Mesenchymal stem cell (in vitro differentiated cells and primary cell): ENCODE measurements around the gene NYAP2.

Experiments used
- DNase-seq: peaks from one replicate; pipeline ENCODE4 v3.0.0-alpha.2; 2013
- H2AFZ ChIP-seq: one replicate; pipeline ENCODE4 v1.6.1; 2013; ENCODE audit warnings: low read depth, mild to moderate bottlenecking, control low read depth, inconsistent platforms, low read length, moderate library complexity
- H2AK5ac ChIP-seq: 2 replicates; pipeline ENCODE4 v1.6.1; 2013; ENCODE audit warnings: low read length, moderate library complexity, mild to moderate bottlenecking, inconsistent platforms; ENCODE audit not compliant: severe bottlenecking
- H2BK120ac ChIP-seq: one replicate; pipeline ENCODE4 v1.6.1; 2013; ENCODE audit warnings: low read depth, mild to moderate bottlenecking, inconsistent platforms, low read length, moderate library complexity
- H2BK12ac ChIP-seq, 2 experiments: one replicate each; pipeline ENCODE4 v1.6.1; 2013; ENCODE audit warnings: inconsistent platforms in 2 of 2, low read length in 2 of 2, mild to moderate bottlenecking in 2 of 2, moderate library complexity in 2 of 2, control low read depth in 1 of 2
- H2BK15ac ChIP-seq: one replicate; pipeline ENCODE4 v1.6.1; 2013; ENCODE audit warnings: mild to moderate bottlenecking, low read depth, inconsistent platforms; ENCODE audit not compliant: poor library complexity, severe bottlenecking
- H2BK5ac ChIP-seq: 2 replicates; pipeline ENCODE4 v1.6.1; 2013; ENCODE audit warnings: low read depth, mild to moderate bottlenecking, low read length, control low read depth, inconsistent platforms; ENCODE audit not compliant: poor library complexity, severe bottlenecking
- H3K14ac ChIP-seq, 2 experiments: one replicate each; pipeline ENCODE4 v1.6.1; 2013; ENCODE audit warnings: inconsistent platforms in 2 of 2, low read length in 2 of 2, control low read depth in 1 of 2, mild to moderate bottlenecking in 1 of 2, moderate library complexity in 1 of 2
- H3K18ac ChIP-seq, 2 experiments: one replicate each; pipeline ENCODE4 v1.6.1; 2013; ENCODE audit warnings: inconsistent platforms in 2 of 2, low read length in 2 of 2, control low read depth in 1 of 2, low read depth in 1 of 2, mild to moderate bottlenecking in 1 of 2
- H3K23ac ChIP-seq, 2 experiments: one replicate each; pipeline ENCODE4 v1.6.1; 2013; ENCODE audit warnings: inconsistent platforms in 2 of 2, low read length in 2 of 2, mild to moderate bottlenecking in 2 of 2, moderate library complexity in 2 of 2, control low read depth in 1 of 2
- H3K27ac ChIP-seq: 2 replicates; pipeline ENCODE4 v1.5.1; 2013; ENCODE audit warnings: mild to moderate bottlenecking, moderate library complexity, low read length, control low read depth, inconsistent platforms; ENCODE audit not compliant: poor library complexity, severe bottlenecking
- H3K27me3 ChIP-seq, 2 experiments: 2 replicates each; pipeline versions ENCODE4 v1.6.1 to v1.7.0; 2013; ENCODE audit warnings: low read length in 2 of 2, mild to moderate bottlenecking in 2 of 2, moderate library complexity in 2 of 2, control low read depth in 1 of 2, inconsistent platforms in 1 of 2; ENCODE audit not compliant: control insufficient read depth in 1 of 2, insufficient read depth in 1 of 2
- H3K36me3 ChIP-seq, 2 experiments: 2 replicates each; pipeline versions ENCODE4 v1.6.1 to v1.7.0; 2013; ENCODE audit warnings: low read length in 2 of 2, control low read depth in 1 of 2, inconsistent platforms in 1 of 2, low read depth in 1 of 2, mild to moderate bottlenecking in 1 of 2; ENCODE audit not compliant: insufficient read depth in 2 of 2, control insufficient read depth in 1 of 2
- H3K4ac ChIP-seq, 2 experiments: one replicate each; pipeline ENCODE4 v1.6.1; 2013; ENCODE audit warnings: inconsistent platforms in 2 of 2, low read length in 2 of 2, mild to moderate bottlenecking in 2 of 2, moderate library complexity in 2 of 2, control low read depth in 1 of 2, low read depth in 1 of 2
- H3K4me1 ChIP-seq: 2 replicates; pipeline ENCODE4 v1.6.1; 2013; ENCODE audit warnings: low read depth, low read length, control low read depth; ENCODE audit not compliant: control insufficient read depth, insufficient read depth
- H3K4me2 ChIP-seq: 2 replicates; pipeline ENCODE4 v1.6.1; 2013; ENCODE audit warnings: low read length, mild to moderate bottlenecking, inconsistent platforms; ENCODE audit not compliant: poor library complexity, severe bottlenecking
- H3K4me3 ChIP-seq, 2 experiments: 2 replicates each; pipeline versions ENCODE4 v1.5.1 to v1.7.0; 2013; ENCODE audit warnings: low read length in 2 of 2, mild to moderate bottlenecking in 2 of 2, control low read depth in 1 of 2, low read depth in 1 of 2; ENCODE audit not compliant: insufficient read depth in 1 of 2
- H3K79me1 ChIP-seq: replicated peaks from 2 replicates; pipeline ENCODE4 v1.6.1; 2013; ENCODE audit warnings: mild to moderate bottlenecking, control low read depth, low read length, inconsistent platforms; ENCODE audit not compliant: poor library complexity, severe bottlenecking
- H3K9ac ChIP-seq: 2 replicates; pipeline ENCODE4 v1.7.0; 2013; ENCODE audit warnings: mild to moderate bottlenecking, low read length, moderate library complexity
- H3K9me3 ChIP-seq: 2 replicates; pipeline ENCODE4 v1.7.0; 2013; ENCODE audit warnings: mild to moderate bottlenecking, low read length; ENCODE audit not compliant: control insufficient read depth
- H4K8ac ChIP-seq: one replicate; pipeline ENCODE4 v1.6.1; 2013; ENCODE audit warnings: inconsistent platforms, mild to moderate bottlenecking, low read length, moderate library complexity
- H4K91ac ChIP-seq: one replicate; pipeline ENCODE4 v1.6.1; 2013; ENCODE audit warnings: mild to moderate bottlenecking, low read length, inconsistent platforms
- WGBS: methylation state at CpG from one replicate; pipeline ENCODE4 v1.1.7; 2013; ENCODE audit warnings: mixed read lengths; 5-methylcytosine and 5-hydroxymethylcytosine counted together

Gene NYAP2

GRCh38 chr2:225615514-225615913 lies 216.0 kb downstream of the NYAP2 start:
- Histone ChIP-seq H3K27ac (no peak overlapping the region), H2BK120ac (no peak overlapping the region), H3K27me3 (no peaks in the 10 kb centered on the region), H3K4me1 (peaks cover 2% of the 10 kb centered on the region), H3K79me1 (no peaks in the 10 kb centered on the region), H3K23ac (no peak overlapping the region), H3K9ac (no peak overlapping the region), H3K4ac (no peak overlapping the region), H2BK15ac (no peak overlapping the region), H2AFZ (no peak overlapping the region), H3K14ac (peak overlapping the region in 1 of 2 experiments; percentile 55), H3K18ac (no peak overlapping the region), H2AK5ac (no peak overlapping the region), H2BK5ac (no peak overlapping the region), H3K4me2 (no peak overlapping the region), H4K91ac (no peak overlapping the region), H3K36me3 (no peaks in the 10 kb centered on the region), H2BK12ac (no peak overlapping the region), H3K4me3 (no peak overlapping the region), H4K8ac (no peak overlapping the region), H3K9me3 (no peaks in the 10 kb centered on the region)
- no peak for DNase-seq
- 69% methylated on average over 3 of the region's 3 CpGs for WGBS

GRCh38 chr2:225616372-225616771 lies 216.9 kb downstream of the NYAP2 start:
- no peaks in the 10 kb centered on the region for H3K27me3 ChIP-seq
- H2BK5ac ChIP-seq: no peak overlapping the region
- H3K14ac ChIP-seq: no peak overlapping the region
- no peaks in the 10 kb centered on the region for H3K9me3 ChIP-seq
- H3K4me2 ChIP-seq: no peak overlapping the region
- no peak overlapping the region for H3K4ac ChIP-seq
- no peak overlapping the region for H3K18ac ChIP-seq
- no peak for DNase-seq
- no peak overlapping the region for H2AK5ac ChIP-seq
- no peak overlapping the region for H3K9ac ChIP-seq
- no peak overlapping the region for H2BK15ac ChIP-seq
- no peak overlapping the region for H2BK120ac ChIP-seq
- H3K36me3 ChIP-seq: no peaks in the 10 kb centered on the region
- no peak overlapping the region for H4K91ac ChIP-seq
- H3K27ac ChIP-seq: no peak overlapping the region
- H3K23ac ChIP-seq: no peak overlapping the region
- peaks cover 2% of the 10 kb centered on the region for H3K4me1 ChIP-seq
- H4K8ac ChIP-seq: no peak overlapping the region
- H3K4me3 ChIP-seq: no peak overlapping the region
- H2BK12ac ChIP-seq: no peak overlapping the region
- H3K79me1 ChIP-seq: no peaks in the 10 kb centered on the region
- no peak overlapping the region for H2AFZ ChIP-seq
- WGBS: 94% methylated on average over 4 of the region's 4 CpGs

- no peak overlapping the region for H3K4ac ChIP-seq
- no peak for DNase-seq
- no peak overlapping the region for H2BK12ac ChIP-seq
- no peaks in the 10 kb centered on the region for H3K79me1 ChIP-seq
- H2BK15ac ChIP-seq: no peak overlapping the region
- H2BK5ac ChIP-seq: no peak overlapping the region
- H4K91ac ChIP-seq: no peak overlapping the region
- H2AFZ ChIP-seq: no peak overlapping the region
- H4K8ac ChIP-seq: no peak overlapping the region
- 62% methylated on average over 1 of the region's 2 CpGs for WGBS
- no peak overlapping the region for H3K18ac ChIP-seq
- peaks cover 2% of the 10 kb centered on the region for H3K4me1 ChIP-seq
- no peak overlapping the region for H3K4me3 ChIP-seq
- H2BK120ac ChIP-seq: no peak overlapping the region
- no peak overlapping the region for H3K27ac ChIP-seq
- no peak overlapping the region for H2AK5ac ChIP-seq
- H3K36me3 ChIP-seq: no peaks in the 10 kb centered on the region
- no peaks in the 10 kb centered on the region for H3K9me3 ChIP-seq
- no peaks in the 10 kb centered on the region for H3K27me3 ChIP-seq
- H3K23ac ChIP-seq: no peak overlapping the region
- H3K4me2 ChIP-seq: no peak overlapping the region
- H3K9ac ChIP-seq: no peak overlapping the region
- H3K14ac ChIP-seq: no peak overlapping the region
Measured at GRCh38 chr2:225616848-225617247, 217.3 kb downstream of the NYAP2 start.

- H3K27me3 ChIP-seq: no peaks in the 10 kb centered on the region
- no peak overlapping the region for H4K8ac ChIP-seq
- H3K9me3 ChIP-seq: no peaks in the 10 kb centered on the region
- peaks cover 2% of the 10 kb centered on the region for H3K4me1 ChIP-seq
- no peak overlapping the region for H2BK5ac ChIP-seq
- H3K4me3 ChIP-seq: no peak overlapping the region
- H2AK5ac ChIP-seq: no peak overlapping the region
- DNase-seq: no peak
- no peak overlapping the region for H2BK15ac ChIP-seq
- no peak overlapping the region for H4K91ac ChIP-seq
- H3K36me3 ChIP-seq: no peaks in the 10 kb centered on the region
- no peak overlapping the region for H3K4ac ChIP-seq
- H2AFZ ChIP-seq: no peak overlapping the region
- H3K14ac ChIP-seq: no peak overlapping the region
- H2BK12ac ChIP-seq: no peak overlapping the region
- H2BK120ac ChIP-seq: no peak overlapping the region
- H3K9ac ChIP-seq: no peak overlapping the region
- H3K23ac ChIP-seq: no peak overlapping the region
- no peaks in the 10 kb centered on the region for H3K79me1 ChIP-seq
- no peak overlapping the region for H3K27ac ChIP-seq
- no peak overlapping the region for H3K18ac ChIP-seq
- H3K4me2 ChIP-seq: no peak overlapping the region
- WGBS: 94% methylated on average over 21 of the region's 21 CpGs
Measured at GRCh38 chr2:225620227-225620626, 220.7 kb downstream of the NYAP2 start.
